Lung (tissue), 12 donors: ENCODE results near the gene DSG4. TPM values are rescaled to one million over a fixed set of nuclear protein-coding genes. Genes with fewer than 3 reads are reported as not detected.

Experiments used
- ATAC-seq: fragments of 200-7000 bp; cut with Tn5 transposase; one replicate; pipeline ENCODE4 v1.9.1; 2020; ENCODE audit warnings: moderate number of reproducible peaks; ENCODE audit not compliant: insufficient read depth, low FRiP score
- DNase-seq, 3 donors: peaks; one replicate each; pipeline ENCODE4 v3.0.0-alpha.2; 2013 to 2017
- H3K27ac ChIP-seq, 2 donors: one replicate each; pipeline ENCODE4 v1.5.1; 2013; ENCODE audit warnings: mild to moderate bottlenecking in 2 of 2, moderate library complexity in 2 of 2, control low read depth in 1 of 2, inconsistent platforms in 1 of 2, low read depth in 1 of 2, low read length in 1 of 2
- H3K27me3 ChIP-seq, 3 donors: one replicate each; pipeline ENCODE4 v1.5.1; 2013; ENCODE audit warnings: low read length in 2 of 3; ENCODE audit not compliant: control insufficient read depth in 3 of 3, insufficient read depth in 3 of 3
- H3K36me3 ChIP-seq, 4 donors: one replicate each; pipeline ENCODE4 v1.5.1; 2013; ENCODE audit warnings: low read length in 4 of 4, mild to moderate bottlenecking in 1 of 4, moderate library complexity in 1 of 4; ENCODE audit not compliant: control insufficient read depth in 4 of 4, insufficient read depth in 4 of 4
- H3K4me1 ChIP-seq, 5 donors: one replicate each; pipeline ENCODE4 v1.5.1; 2013; ENCODE audit warnings: low read length in 5 of 5, mild to moderate bottlenecking in 2 of 5, moderate library complexity in 1 of 5; ENCODE audit not compliant: control insufficient read depth in 5 of 5, insufficient read depth in 5 of 5
- H3K4me3 ChIP-seq: one replicate; pipeline ENCODE4 v1.5.1; 2013; ENCODE audit warnings: mild to moderate bottlenecking, control low read depth, moderate library complexity
- H3K9ac ChIP-seq, 2 donors: one replicate each; pipeline ENCODE4 v1.5.1; 2013; ENCODE audit warnings: low read length in 2 of 2, control low read depth in 1 of 2; ENCODE audit not compliant: insufficient read depth in 1 of 2
- H3K9me3 ChIP-seq, 4 donors: one replicate each; pipeline ENCODE4 v1.5.1; 2013; ENCODE audit warnings: low read length in 3 of 4, mild to moderate bottlenecking in 1 of 4, moderate library complexity in 1 of 4; ENCODE audit not compliant: control insufficient read depth in 4 of 4, insufficient read depth in 3 of 4
- WGBS, 2 donors: extraction: QIAGEN DNeasy Blood & Tissue Kit; methylation state at CpG; one replicate each; pipeline ENCODE4 v1.1.7; 2013; 5-methylcytosine and 5-hydroxymethylcytosine counted together
- polyA plus RNA-seq, 2 donors: library from polyadenylated mRNA; stranded (reverse); fragments of 200-250 nt; gene quantifications; one replicate each; pipeline ENCODE4 v1.2.1, GENCODE V29; 2013
- total RNA-seq, 2 donors: library from RNA; depleted of rRNA in 1 of 2; stranded (reverse); fragments of >200 nt in 1 of 2; gene quantifications; one replicate each; pipeline ENCODE4 v1.2.1, GENCODE V29; 2014 to 2021
- TF ChIP-seq, protein P1 (sequence below): IDR thresholded peaks from 2 replicates; pipeline ENCODE4 v1.5.1; 2012; ENCODE audit warnings: mild to moderate bottlenecking; ENCODE audit errors: control extremely low read depth, extremely low read depth
- donor health status: control.
- donor health status: control.
- donor health status: Bipolar disorder and iron deficiency.
- donor health status: healthy.
- donor health status: DM: yes; HTN: yes; CAD: no.

DSG4 gene
- total and polyA plus RNA-seq, 4 donors, result not detected

GRCh38 chr18:31430554-31430953 lies 54.0 kb downstream of the DSG4 start:
- no peak for ATAC-seq
- H3K27ac ChIP-seq, result no peak overlapping the region
- TF ChIP-seq, protein P1, sequence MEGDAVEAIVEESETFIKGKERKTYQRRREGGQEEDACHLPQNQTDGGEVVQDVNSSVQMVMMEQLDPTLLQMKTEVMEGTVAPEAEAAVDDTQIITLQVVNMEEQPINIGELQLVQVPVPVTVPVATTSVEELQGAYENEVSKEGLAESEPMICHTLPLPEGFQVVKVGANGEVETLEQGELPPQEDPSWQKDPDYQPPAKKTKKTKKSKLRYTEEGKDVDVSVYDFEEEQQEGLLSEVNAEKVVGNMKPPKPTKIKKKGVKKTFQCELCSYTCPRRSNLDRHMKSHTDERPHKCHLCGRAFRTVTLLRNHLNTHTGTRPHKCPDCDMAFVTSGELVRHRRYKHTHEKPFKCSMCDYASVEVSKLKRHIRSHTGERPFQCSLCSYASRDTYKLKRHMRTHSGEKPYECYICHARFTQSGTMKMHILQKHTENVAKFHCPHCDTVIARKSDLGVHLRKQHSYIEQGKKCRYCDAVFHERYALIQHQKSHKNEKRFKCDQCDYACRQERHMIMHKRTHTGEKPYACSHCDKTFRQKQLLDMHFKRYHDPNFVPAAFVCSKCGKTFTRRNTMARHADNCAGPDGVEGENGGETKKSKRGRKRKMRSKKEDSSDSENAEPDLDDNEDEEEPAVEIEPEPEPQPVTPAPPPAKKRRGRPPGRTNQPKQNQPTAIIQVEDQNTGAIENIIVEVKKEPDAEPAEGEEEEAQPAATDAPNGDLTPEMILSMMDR, result no peak

GRCh38 chr18:31432316-31432715 lies 55.7 kb downstream of the DSG4 start:
- H3K4me1 ChIP-seq, result no peaks in the 10 kb centered on the region
- no peaks in the 10 kb centered on the region for H3K36me3 ChIP-seq
- H3K9me3 ChIP-seq, result peaks cover 0 to 2% (median under 1%) of the 10 kb centered on the region in 4 donors
- 88 to 93% methylated on average over 1 of the region's 1 CpG for WGBS, 2 donors
- DNase-seq (no peak), ATAC-seq (no peak)
- no peaks in the 10 kb centered on the region for H3K27me3 ChIP-seq
- no peak overlapping the region for H3K4me3 ChIP-seq
- no peak overlapping the region for H3K27ac ChIP-seq
- no peak overlapping the region for H3K9ac ChIP-seq
- TF ChIP-seq, protein P1, result no peak

More at GRCh38 chr18:31430554-31430953, 54.0 kb downstream of the DSG4 start:
- Histone ChIP-seq H3K27me3 (no peaks in the 10 kb centered on the region), H3K9ac (no peak overlapping the region), H3K4me3 (no peak overlapping the region), H3K4me1 (no peaks in the 10 kb centered on the region), H3K9me3 (peaks cover 0 to 2% (median under 1%) of the 10 kb centered on the region in 4 donors), H3K36me3 (no peaks in the 10 kb centered on the region)
- WGBS, 2 donors, result 50 to 54% methylated on average over 1 of the region's 1 CpG
- no peak for DNase-seq

DNA sequence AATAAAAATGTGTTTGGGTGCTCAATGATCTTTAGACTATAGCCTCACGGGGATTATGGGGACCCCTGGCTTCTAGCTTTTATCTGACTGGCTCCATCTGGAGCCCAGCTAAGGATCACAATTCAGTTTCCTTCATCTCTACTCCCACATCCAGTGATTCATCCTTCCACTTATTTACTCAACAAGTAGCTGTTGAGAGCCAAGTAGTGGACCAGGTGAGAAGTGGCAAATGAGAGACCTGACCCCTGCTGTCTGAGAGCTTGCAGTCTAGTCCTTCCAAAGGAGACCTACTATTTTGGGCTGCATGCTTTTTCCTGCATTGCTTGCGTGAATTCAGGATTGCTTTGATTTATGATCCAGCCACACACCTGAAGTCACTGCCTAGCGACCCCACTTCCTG lies 60.2 kb downstream of the DSG4 start:
- ATAC-seq (peak; percentile 47), DNase-seq (no peak)
- 69 to 74% methylated on average over 3 of the region's 3 CpGs for WGBS, 2 donors
- Histone ChIP-seq H3K9ac (no peak overlapping the region), H3K27ac (no peak overlapping the region), H3K36me3 (no peaks in the 10 kb centered on the region), H3K4me3 (no peak overlapping the region), H3K27me3 (no peaks in the 10 kb centered on the region), H3K4me1 (no peaks in the 10 kb centered on the region), H3K9me3 (peaks cover 0 to 2% (median under 1%) of the 10 kb centered on the region in 4 donors)
- TF ChIP-seq, protein P1, result no peak

- Histone ChIP-seq H3K27me3 (no peaks in the 10 kb centered on the region), H3K36me3 (no peaks in the 10 kb centered on the region), H3K4me3 (no peak overlapping the region), H3K9ac (no peak overlapping the region), H3K9me3 (peaks cover 0 to 2% (median under 1%) of the 10 kb centered on the region in 4 donors), H3K27ac (no peak overlapping the region), H3K4me1 (no peaks in the 10 kb centered on the region)
- TF ChIP-seq, protein P1, result no peak
- 85 to 90% methylated on average over 2 of the region's 2 CpGs for WGBS, 2 donors
- ATAC-seq (no peak), DNase-seq (no peak)
These were observed 61.8 kb downstream of the DSG4 start for GRCh38 chr18:31438402-31438801.
